HG02938 (cell line): ENCODE measurements around the gene TSPAN14.
"Not testable (repeated sequence)": the region's sequence is repeated elsewhere in the genome, so short reads cannot be mapped to it uniquely, and the experiment has no call there.

Source experiments
- ATAC-seq: cut with Tn5 transposase; IDR thresholded peaks from one replicate; pipeline ENCODE4 v1.9.1; 2021; ENCODE audit warnings: mild to moderate bottlenecking, moderate library complexity; ENCODE audit not compliant: unreplicated experiment

Gene TSPAN14

GRCh38 chr10:80520661-80521470, 66.8 kb downstream of the TSPAN14 start:
- no peak for ATAC-seq

- no peak for ATAC-seq
Observed at GRCh38 chr10:80522756-80523363, 68.8 kb downstream of the TSPAN14 start.

GRCh38 chr10:80523773-80524172, 69.7 kb downstream of the TSPAN14 start:
- no peak for ATAC-seq

DNA sequence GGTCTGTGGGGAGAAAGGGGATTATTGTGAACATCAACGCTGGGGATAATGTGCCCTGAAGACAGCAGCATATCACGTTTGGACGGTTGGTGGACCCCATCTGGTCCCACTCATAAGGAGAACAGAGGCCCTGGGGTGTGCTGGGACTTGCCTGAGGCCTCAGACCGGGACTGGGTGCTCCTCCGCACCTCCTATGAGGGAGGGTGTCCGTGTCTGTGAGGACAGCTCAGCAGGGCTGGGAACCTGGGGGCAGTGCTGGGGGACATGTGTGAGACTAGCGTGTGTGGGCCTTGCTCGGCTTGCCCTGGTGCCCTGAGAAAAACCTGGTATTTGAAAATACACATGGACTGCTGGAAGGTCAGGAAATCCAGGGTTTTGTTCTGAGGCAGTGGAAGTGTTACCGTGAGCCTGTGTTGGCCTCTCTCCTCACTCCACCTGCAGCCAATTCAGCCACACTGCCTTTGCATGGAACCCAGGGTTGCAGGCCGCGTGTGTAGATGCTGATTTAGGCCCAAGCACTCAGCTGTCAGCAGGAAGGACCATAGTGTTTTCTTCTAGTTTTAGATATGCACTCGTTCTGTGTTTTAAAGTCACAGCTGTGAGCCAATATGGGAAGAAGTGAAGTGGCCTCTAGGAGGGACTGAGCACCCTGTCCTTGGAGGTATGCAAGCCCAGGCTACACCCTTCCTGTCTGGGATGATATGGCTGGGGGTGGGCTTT, 70.2 kb downstream of the TSPAN14 start:
- no peak for ATAC-seq

GRCh38 chr10:80526218-80526617, 72.1 kb downstream of the TSPAN14 start:
- ATAC-seq: no peak

DNA sequence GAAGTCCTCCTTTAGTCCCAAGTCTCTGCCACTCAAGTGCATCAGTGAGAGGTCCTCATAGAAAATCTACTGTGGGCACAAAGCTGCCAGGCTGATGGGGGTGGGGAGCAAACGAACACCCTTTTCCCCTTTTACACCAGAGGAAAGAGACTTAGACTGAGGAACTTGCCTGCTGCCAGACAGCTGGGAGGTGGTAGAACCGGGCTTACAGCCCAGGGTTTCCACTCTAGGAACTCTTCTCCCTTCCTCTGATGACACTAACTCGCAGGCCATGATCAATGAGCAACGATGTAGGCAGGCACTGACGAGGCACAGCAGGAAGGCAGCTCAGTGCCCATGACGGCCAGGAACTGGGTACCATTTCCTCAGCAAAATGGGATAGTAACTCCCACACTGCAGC, 72.6 kb downstream of the TSPAN14 start:
- ATAC-seq: no peak

- no peak for ATAC-seq
Observed at GRCh38 chr10:80528185-80528700, 74.1 kb downstream of the TSPAN14 start.

- no peak for ATAC-seq
Observed at GRCh38 chr10:80528901-80529300, 74.8 kb downstream of the TSPAN14 start.

DNA sequence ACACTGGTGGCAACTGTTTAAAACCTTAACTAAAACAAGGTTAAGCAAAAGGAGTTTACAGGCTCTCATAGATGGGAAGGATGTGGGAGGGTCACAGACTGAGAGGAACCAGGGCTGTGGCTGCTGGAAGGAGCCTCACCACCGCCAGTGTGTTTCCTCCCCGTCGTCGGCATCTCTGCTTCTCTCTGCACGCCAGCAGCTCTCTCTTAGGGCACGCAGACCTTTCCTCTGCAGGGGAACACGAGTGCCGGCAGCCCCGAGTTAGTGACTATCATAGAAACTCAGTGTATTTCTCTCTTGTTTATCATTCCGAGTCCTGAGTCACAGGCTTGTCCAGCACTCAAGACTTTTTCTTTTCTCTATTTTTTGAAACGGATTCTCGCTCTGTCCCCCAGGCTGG, 75.5 kb downstream of the TSPAN14 start:
- ATAC-seq: no peak

- no peak for ATAC-seq
Observed at GRCh38 chr10:80530251-80530650, 76.1 kb downstream of the TSPAN14 start.

GRCh38 chr10:80530816-80531215, 76.7 kb downstream of the TSPAN14 start:
- no peak for ATAC-seq

GRCh38 chr10:80532571-80532970, 78.5 kb downstream of the TSPAN14 start:
- ATAC-seq: no peak

DNA sequence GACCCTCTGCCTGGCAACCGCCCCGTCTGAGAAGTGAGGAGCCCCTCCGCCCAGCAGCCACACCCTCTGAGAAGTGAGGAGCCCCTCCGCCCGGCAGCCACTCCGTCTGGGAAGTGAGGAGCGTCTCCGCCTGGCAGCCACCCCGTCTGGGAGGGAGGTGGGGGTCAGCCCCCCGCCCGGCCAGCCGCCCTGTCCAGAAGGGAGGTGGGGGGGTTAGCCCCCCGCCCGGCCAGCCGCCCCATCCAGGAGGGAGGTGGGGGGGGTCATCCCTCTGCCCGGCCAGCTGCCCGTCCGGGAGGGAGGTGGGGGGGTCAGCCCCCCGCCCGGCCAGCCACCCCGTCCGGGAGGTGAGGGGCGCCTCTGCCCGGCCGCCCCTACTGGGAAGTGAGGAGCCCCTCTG, 79.9 kb downstream of the TSPAN14 start:
- ATAC-seq: not testable (repeated sequence)

GRCh38 chr10:80534646-80535045, 80.5 kb downstream of the TSPAN14 start:
- ATAC-seq: not testable (repeated sequence)

DNA sequence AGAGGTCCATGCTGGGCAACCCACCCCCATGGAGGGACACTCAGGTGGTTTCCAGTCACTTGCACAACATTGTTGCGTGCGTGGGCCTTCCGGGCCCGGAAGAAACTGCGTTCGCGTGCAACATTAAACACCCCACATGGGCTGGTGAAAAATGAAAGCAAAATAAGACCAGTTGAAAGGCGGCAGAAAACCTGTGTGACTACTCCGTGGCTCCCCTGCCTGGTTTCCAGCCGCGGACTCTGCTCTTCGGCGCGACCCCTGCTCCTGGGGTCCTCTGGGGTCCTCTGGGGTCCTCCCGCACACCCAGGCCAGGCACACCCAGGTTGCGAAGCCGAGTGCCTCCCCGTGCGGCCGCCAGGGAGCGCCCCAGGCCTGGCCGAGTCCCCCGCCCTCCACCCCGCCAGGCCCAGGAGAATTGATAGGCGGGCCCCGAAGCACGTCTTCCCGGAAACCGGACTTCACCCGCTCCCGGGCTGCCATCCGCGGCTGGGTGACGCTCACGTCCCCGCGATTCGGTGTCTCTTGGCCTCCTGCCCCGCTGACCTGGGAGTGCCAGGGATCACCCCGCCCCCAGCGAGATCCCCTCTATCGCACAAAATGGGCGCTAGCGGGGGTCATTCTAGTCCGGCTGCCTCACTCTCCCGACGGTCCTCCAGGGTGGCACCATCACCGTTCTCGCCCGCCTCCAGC, 81.7 kb downstream of the TSPAN14 start:
- ATAC-seq: peak; percentile 77

DNA sequence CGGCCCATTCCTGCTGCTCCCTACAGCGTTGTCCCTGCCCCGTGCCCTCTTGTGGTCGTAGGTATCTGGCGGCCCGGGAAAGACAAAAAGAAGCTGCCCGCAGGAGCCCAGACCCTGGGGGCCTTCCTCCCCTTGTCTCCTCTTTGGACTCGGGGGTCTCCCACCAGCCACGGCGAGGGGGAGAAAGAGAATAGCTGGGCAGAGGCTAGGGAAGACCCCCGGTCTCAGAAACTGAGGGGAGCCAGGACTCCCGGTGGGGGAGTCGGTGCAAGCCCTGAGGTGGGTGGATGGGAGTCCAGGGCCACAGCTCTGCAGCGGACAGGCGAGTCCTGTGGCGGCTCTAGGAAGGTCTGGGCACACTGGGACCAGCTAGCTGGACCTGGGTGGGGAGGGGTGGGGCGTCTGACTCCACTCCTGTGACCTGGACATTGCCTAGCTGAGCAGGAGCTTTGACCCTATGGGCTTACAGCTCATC, 82.3 kb downstream of the TSPAN14 start:
- no peak for ATAC-seq

DNA sequence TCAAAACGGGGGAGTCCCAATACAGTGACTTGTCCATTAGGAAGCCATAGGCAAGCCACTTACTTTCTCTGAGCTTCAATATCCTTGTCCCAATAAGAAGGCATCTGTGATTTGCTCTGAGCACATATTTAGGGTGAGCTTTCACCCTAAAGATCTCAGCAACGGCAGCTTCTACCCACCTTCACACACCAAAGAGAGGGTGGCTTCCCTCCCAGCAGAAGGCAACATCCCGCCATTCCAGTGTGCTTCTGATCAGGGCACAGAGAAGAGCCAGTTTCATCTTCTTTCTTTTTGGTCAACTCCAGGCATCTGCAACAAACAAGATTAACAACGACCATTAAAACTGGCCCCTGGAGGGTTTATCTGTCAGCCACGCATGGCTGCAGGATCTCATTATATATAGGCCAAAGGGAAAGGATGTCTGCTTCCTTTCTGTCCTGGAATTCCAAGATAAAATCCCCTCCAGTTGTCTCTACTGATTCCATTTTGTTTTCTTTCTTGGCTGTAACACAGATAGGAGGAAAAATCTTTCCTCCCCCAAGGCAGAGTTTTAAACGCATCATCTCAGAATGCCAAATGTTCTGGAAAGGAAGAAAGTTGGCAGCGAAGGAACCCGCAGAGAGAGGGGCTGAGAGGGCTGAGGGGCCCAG, 83.1 kb downstream of the TSPAN14 start:
- ATAC-seq: no peak

- no peak for ATAC-seq
Observed at GRCh38 chr10:80537736-80538480, 83.8 kb downstream of the TSPAN14 start, which contains the start of gene SH2D4B. TSS of gene SH2D4B (plus strand) at chr10:80537902. CDS start at chr10:80538332, 430 bp downstream.

DNA sequence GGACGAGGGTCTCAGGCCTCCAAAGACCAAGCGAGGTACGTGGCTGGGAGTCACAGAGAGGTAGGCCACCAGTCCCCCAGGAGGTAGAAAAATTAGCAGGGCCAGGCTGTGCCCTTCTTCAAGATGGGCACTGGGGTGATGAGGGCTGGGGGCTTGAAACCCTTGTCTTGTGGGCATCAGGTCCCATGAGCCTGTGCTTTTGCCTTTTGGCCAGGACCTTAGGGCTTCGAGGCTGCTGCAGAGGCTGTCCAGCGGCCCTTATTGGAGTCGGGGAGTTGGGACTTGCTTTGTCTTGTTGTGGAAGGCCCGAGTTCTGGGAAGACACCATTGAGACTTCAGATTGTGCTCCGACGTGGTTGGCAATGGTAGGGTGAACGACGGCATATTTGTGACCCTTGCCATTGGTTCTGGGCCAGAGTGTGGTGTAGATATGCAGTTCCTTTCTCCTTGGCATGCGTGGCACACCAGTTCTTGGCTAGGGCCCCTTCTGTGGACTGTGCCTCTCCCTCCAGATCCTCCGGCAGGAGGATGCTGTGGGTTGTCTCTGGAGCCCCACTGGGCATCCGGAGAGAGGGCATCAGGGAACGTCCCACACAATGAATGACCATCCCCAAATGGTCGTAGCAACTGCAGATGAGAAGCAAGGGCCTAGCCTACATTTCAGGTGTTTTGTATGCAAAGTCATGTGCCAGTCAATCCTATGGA, 84.5 kb downstream of the TSPAN14 start:
- no peak for ATAC-seq
